ENCODE results near the gene PCGF6.

Gene PCGF6

DNA sequence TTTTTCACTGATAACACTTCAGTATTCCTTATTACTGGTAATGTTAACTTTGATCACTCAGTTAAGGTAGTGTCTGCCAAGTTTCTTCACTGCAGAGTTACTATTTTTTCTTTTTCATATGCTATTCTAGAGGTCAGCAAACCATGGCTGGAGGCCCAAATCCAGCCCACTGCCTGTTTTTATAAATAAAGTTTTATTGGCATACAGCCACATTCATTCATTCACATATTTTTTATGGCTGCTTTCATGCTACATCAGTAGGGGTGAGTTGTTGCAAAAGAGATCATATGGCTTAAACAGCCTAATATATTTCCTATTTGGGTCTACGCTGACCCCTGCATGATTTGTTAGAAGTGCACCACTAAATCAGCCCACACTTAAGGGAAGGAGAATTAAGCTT is 94.3 kb downstream of the PCGF6 start:
- no peak for DNase-seq (ENCODE audit: low spot score)

DNA sequence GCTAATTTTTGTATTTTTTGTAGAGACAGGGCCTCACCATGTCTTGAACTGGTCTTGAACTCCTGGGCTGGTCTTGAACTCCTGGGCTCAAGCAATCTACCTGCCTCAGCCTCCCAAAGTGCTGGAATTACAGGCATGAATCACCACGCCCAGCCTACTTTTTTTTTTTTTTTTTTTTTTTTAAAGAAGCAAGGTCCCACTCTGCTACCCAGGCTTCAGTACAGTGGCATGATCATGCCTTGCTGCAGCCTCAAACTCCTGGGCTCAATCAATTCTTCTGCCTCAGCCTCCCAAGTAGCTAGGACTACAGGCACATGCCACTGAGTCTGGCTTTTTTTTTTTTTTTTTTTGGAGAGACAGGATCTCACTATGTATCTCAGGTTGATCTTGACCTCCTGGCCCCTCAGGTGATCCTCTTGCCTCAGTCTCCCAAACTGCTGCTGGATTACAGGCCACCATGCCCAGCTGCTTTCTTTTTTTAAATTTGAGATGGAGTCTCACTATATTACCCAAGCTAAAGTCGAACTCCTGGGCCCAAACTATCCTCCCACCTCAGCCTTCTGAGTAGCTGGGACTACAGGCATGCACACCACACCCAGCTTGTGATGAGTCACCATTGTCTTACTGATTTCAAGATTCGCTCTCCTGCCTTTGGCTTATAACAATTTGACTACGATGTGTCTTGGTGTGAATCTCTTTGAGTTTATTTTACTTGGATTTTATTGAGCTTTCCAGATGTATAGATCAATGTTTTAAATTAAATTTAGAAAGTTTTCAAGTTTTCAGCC is 96.2 kb downstream of the PCGF6 start:
- no peak for DNase-seq (ENCODE audit: low spot score)

GRCh38 chr10:103254113-103254512 is 96.8 kb downstream of the PCGF6 start:
- DNase-seq (ENCODE audit: low spot score) = no peak

Data from hepatic stellate cell (primary cell).